ENCODE measurements around the gene ITPKB.

Gene ITPKB

DNA sequence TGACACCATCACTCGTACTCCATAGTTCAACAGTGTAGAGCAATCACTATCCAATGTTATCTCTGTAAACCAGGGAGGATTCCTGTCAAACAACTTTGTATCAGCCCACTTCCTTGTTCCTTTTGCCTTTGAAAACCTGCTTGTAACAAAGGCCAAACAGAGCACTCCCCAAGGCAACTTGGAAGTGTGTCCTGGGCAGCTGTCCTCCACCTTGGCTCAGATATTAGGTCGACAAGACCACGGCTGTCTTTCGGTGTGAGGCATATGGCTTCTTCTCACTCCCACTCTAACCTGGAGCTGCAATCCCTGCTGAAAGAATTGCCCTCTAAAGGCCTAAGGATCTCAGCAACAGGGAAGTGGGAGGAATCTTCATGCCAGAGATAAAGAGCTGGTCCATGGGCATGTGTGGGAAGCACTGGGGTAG, 66.7 kb downstream of the ITPKB start:
- DNase-seq (ENCODE audit: extremely low read depth in 1 of 2, low read depth in 1 of 2): no peak

- no peak for DNase-seq (ENCODE audit: extremely low read depth in 1 of 2, low read depth in 1 of 2)
These were observed 67.8 kb downstream of the ITPKB start for GRCh38 chr1:226671277-226671676.

DNA sequence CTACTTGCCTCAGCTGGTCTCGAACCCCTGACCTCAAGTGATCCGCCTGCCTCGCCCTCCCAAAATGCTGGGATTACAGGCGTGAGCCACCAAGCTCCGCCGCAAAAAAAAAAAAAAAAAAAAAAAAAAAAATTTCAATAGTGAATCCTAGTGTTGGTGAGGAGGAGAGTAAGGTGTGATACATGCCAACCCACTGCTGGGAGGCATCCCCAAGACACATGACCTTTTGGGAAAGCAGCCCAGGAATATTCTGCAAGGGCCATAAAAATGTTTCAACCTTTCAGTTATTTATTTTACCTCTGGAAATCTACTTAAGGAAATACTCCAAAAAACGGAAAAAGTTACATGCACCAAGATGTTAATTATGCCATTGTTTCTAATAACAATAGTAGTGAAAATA, 69.0 kb downstream of the ITPKB start:
- no peak for DNase-seq (ENCODE audit: extremely low read depth in 1 of 2, low read depth in 1 of 2)

- DNase-seq (ENCODE audit: extremely low read depth in 1 of 2, low read depth in 1 of 2): no peak
These were observed 70.9 kb downstream of the ITPKB start for GRCh38 chr1:226668173-226668560.

GRCh38 chr1:226666692-226667091, 72.4 kb downstream of the ITPKB start:
- DNase-seq (ENCODE audit: extremely low read depth in 1 of 2, low read depth in 1 of 2): no peak

- no peak for DNase-seq (ENCODE audit: extremely low read depth in 1 of 2, low read depth in 1 of 2)
These were observed 72.9 kb downstream of the ITPKB start for GRCh38 chr1:226666164-226666506.

- DNase-seq (ENCODE audit: extremely low read depth in 1 of 2, low read depth in 1 of 2): no peak
These were observed 73.4 kb downstream of the ITPKB start for GRCh38 chr1:226665505-226666163.

DNA sequence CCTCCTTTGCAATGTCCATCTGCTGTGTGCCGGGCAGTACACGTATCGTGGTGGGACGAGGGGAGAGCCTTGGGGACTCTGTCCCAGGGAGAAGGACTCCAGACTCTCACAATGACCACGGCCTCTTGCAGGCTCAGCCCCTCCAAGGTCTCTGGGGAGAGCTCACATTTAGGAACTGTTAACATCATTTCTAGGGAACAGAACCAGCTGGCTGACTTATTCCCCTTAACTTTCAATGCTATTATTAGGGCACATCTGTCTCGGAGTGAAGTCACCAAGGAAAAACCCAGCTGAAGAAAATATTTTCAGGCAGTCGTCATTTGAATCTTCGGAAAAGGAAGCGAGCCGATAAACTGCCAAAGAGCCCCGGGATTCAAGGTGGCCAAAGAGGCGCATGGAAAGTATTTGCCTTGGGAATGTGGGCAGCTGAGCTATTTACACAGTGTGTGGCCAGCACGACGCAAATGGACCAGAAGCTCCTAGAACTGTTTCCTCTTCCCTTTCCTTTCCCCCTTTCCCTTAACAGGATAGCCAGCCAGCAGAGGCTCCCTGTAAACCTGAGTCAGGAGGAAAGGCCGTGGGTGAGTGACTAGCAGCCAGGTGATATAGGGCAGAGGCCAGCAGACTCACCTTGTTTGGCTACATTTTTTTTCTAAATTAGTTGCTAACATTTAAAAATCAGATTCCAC, 74.5 kb downstream of the ITPKB start:
- no peak for DNase-seq (ENCODE audit: extremely low read depth in 1 of 2, low read depth in 1 of 2)

GRCh38 chr1:226663327-226663704, 75.8 kb downstream of the ITPKB start:
- DNase-seq (ENCODE audit: extremely low read depth in 1 of 2, low read depth in 1 of 2): no peak

DNA sequence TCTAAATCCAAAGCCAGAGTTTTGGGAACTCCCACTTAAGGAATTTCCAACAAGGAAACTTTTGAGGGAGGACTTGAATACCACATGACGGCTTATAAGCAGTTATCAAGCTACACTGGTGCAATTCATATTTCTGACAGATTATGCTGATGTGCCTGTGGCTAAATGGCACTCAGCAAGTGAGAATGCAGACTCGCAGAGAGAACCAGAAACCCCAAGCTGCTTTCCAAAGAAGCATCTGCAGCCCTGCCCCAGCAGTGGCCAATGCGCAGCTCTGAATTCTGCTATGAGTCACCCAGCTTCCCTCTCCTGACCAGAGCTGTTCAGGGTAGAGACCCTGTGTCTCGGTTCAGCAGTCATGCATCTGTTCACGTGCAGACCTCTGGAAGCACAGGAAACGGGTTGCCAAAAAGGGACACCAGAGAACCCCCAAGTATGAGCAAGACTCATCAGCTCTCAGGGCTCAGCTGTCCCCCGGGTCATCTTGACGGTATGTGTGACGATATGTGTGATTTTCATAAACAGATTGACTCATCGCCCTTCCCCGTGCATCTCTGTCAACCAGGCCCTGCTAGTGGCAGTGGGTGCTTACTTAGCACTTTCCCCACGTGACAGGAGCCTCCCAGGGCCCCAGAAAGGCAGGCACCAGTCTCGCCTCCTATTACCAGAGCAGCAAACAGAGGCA, 76.3 kb downstream of the ITPKB start:
- DNase-seq (ENCODE audit: extremely low read depth in 1 of 2, low read depth in 1 of 2): peak; percentile 65 to 84

DNA sequence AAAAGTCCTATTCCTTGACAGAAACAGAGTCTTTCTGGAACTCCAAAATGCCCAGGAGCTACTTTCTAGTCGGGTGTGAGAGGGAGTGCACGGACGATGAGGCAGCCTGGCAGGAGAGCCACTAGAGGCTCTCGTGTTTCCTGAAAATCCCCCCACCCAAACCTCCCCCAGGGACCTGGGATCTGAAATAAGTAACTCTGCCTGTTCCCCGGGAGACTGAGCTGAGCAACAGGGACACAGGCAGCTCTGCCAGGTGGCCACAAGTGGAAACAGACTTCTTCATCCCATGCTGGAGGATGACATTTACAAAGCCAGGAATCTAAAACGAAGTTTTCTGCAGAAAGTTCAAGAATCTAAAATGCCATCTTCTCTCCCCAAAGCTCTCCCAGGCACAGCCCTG, 77.1 kb downstream of the ITPKB start:
- no peak for DNase-seq (ENCODE audit: extremely low read depth in 1 of 2, low read depth in 1 of 2)

- no peak for DNase-seq (ENCODE audit: extremely low read depth in 1 of 2, low read depth in 1 of 2)
These were observed 77.8 kb downstream of the ITPKB start for GRCh38 chr1:226661271-226661670.

DNA sequence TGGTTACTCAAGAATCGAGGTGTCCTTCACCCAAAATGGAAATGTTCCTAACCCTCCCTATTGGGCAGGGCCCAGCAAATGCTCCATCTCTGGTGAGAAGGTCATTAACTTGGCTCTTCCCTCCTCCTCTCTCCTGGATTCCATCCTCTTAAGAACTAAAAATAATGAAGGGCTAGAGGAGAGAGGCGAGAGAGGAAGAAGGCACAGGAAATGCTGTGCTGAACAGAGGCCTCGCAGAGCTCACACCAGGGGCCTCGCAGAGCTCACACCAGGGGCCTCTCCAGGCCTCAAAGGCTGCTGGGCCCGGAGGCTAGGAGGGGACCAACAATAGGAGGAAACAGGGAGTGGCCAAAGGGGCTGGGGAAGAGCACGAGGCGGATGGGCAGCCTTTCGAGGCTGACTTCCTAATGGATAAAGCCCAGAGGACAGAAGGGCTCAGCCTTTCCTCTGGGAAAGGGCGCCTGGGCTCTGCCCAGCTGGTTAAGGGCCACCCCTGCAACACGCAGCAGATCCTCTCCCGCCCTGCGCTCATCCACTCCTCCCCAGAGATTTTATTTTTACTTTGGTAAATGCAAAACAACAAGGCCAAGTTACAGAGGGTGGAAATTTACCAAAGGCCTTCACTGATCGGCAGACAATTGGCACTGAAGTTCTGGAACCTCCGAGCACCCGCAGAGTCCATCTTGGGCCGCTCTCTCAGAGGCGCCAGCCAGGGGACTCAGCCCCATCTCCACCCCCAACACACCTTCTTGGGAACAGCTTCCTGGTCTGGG, 78.5 kb downstream of the ITPKB start:
- no peak for DNase-seq (ENCODE audit: extremely low read depth in 1 of 2, low read depth in 1 of 2)

DNA sequence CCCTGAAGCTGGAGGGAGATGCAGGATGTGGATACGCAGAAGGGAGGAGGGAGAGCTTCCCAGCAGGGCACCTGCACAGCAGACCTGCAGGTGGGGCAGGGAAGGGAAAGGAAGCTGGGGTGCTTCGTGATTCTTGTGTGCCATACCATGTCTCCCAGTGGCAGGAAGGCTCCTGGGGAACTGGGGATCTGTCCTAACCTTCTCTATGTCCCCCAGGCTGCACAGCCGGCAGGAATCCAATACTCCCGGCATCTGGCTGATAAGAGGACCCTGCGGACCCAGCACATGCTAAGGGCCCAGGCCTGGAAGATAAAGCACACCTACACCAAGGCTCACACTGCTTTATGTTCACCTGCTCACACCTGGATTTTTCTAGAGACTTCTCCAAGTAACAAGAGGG, 79.4 kb downstream of the ITPKB start:
- DNase-seq (ENCODE audit: extremely low read depth in 1 of 2, low read depth in 1 of 2): no peak

DNA sequence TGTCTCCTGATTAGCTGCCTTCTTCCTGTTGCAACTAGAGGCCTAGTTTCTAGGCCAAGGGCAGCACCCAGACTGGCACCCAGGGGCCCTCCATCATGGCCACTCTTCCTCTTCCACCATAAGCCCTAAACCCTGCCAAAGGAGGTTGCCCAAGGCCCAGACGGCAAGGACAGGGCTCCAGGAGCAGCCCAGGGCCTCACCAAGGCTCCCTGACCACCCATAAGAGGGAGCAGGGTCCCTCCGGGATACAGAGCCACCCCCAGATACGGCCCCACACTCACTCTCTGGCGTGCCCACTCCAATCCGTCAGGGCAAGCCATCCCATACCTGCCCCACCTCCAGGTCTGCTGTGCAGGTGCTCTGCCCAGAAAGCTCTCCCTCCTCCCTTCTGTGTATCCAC, 79.9 kb downstream of the ITPKB start:
- no peak for DNase-seq (ENCODE audit: extremely low read depth in 1 of 2, low read depth in 1 of 2)

DNA sequence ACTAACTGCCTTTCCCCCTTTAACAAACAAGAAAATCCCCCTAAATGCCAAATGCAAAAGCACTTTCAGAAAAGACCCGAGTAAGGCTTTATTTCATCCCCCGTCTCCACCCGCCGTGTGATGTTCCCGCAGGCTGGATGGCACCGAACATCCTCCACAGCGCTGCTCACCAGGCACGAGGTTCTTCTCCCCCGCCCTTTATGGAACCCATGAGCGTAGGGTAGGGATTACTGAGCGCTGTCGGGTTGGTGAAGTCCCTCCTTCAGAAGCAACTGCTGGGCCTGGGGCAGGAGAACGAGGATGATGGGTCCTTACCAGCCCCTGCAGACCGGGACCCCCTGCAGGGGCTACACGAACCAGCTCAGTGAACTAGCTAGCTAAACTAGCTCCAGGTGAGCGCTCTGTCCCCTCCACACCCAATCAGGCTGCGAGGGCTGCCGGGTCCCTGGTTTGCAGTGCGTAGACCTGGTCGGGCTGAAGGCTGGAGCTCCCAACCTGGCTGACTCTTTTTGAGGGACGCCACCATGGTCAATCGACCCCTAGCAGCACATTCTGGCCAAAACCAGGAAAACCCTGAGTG, 80.4 kb downstream of the ITPKB start:
- DNase-seq (ENCODE audit: extremely low read depth in 1 of 2, low read depth in 1 of 2): no peak

GRCh38 chr1:226657895-226658545, 81.1 kb downstream of the ITPKB start:
- no peak for DNase-seq (ENCODE audit: extremely low read depth in 1 of 2, low read depth in 1 of 2)

- peak in 1 of 2 donors; percentile 56 for DNase-seq (ENCODE audit: extremely low read depth in 1 of 2, low read depth in 1 of 2)
These were observed 82.3 kb downstream of the ITPKB start for GRCh38 chr1:226656601-226657277.

- no peak for DNase-seq (ENCODE audit: extremely low read depth in 1 of 2, low read depth in 1 of 2)
These were observed 82.9 kb downstream of the ITPKB start for GRCh38 chr1:226656201-226656600.

Measured in activated CD8-positive, alpha-beta memory T cell treated with anti-CD3 and anti-CD28 coated beads for 1 hour (primary cell).